ENCODE data around the gene BGN. TPM values are rescaled to one million over a fixed set of nuclear protein-coding genes. Genes with fewer than 3 reads are reported as not detected.

Gene BGN
- total RNA-seq, 8 experiments from 2014 or later = 0.08 to 105 (median 2.6) TPM; not detected in 1

GRCh38 chrX:153554519-153555167, 59.9 kb downstream of the BGN start:
- 0 to 59% (median 40%) methylated on average over 3 to 6 of the region's 17 CpGs; no CpG with 5 or more reads in 7 of the 10 experiments for WGBS, 10 experiments
- peak; percentile 65 to 90 (median 75) for ATAC-seq (replicated peaks in 6 of 8)
- Histone ChIP-seq H3K4me3 (no peak overlapping the region), H3K4me1 (replicated peaks in 1 of 2) (peaks cover 2 to 3% of the 10 kb centered on the region in 2 donors), H3K27ac (no peak overlapping the region)
- in situ Hi-C loops (cut with MboI; ENCODE audit: low pct_unique_long_range_greater_than_20kb in 2 of 9, low sequenced_read_pairs in 9 of 9, unreplicated experiment in 9 of 9) = loop anchor here in 2 of 9 experiments (25.0 kb wide), 1 partner anchor 108 kb away; the partner anchor contains the start of gene PNCK (in 2 of the 2)

GRCh38 chrX:153556767-153557166, 62.0 kb downstream of the BGN start:
- ATAC-seq (replicated peaks in 6 of 8) = no peak
- Histone ChIP-seq H3K4me3 (no peak overlapping the region), H3K27ac (no peak overlapping the region), H3K4me1 (replicated peaks in 1 of 2) (peaks cover 2 to 3% of the 10 kb centered on the region in 2 donors)
- 67% methylated on average over 1 of the region's 12 CpGs; no CpG with 5 or more reads in 9 of the 10 experiments for WGBS, 10 experiments
- in situ Hi-C loops (cut with MboI; ENCODE audit: low pct_unique_long_range_greater_than_20kb in 2 of 9, low sequenced_read_pairs in 9 of 9, unreplicated experiment in 9 of 9) = loop anchor here in 2 of 9 experiments (25.0 kb wide), 1 partner anchor 106 kb away; the partner anchor contains the start of gene PNCK (in 2 of the 2)

- no CpG with 5 or more reads among the region's 19 CpGs for WGBS, 10 experiments
- in situ Hi-C loops (cut with MboI; ENCODE audit: low pct_unique_long_range_greater_than_20kb in 2 of 9, low sequenced_read_pairs in 9 of 9, unreplicated experiment in 9 of 9) = loop anchor here in 2 of 9 experiments (25.0 kb wide), 1 partner anchor 105 kb away; the partner anchor contains the start of gene PNCK (in 2 of the 2)
- no peak overlapping the region for H3K27ac ChIP-seq
Observed at GRCh38 chrX:153557618-153558355, 63.0 kb downstream of the BGN start.

More at GRCh38 chrX:153557618-153558355, 63.0 kb downstream of the BGN start:
- ATAC-seq (replicated peaks in 6 of 8) = peak in 6 of 8 experiments; percentile 20 to 87 (median 78)
- Histone ChIP-seq H3K4me1 (replicated peaks in 1 of 2) (peaks cover 2 to 3% of the 10 kb centered on the region in 2 donors), H3K4me3 (no peak overlapping the region)

Other genes with a start within 250 kb of the BGN start
- gene PNMA6F, start 173.2 kb upstream of the BGN start, total RNA-seq = 1 to 10 TPM in 1 of 8 experiments, under 1 TPM in 6, not detected in 1; 0.04 to 1.2 (median 0.43) TPM
- 10 to 100 TPM in 1 of 8 experiments, 1 to 10 TPM in 7; 2.6 to 15.8 (median 6.3) TPM for gene ZNF275, start 160.8 kb upstream of the BGN start, total RNA-seq
- under 1 TPM in 6 of 8 experiments, not detected in 2; 0.05 to 0.87 (median 0.19) TPM for gene PNMA6E, start 93.6 kb upstream of the BGN start, total RNA-seq
- gene ZFP92, start 83.5 kb upstream of the BGN start, total RNA-seq = under 1 TPM in 5 of 8 experiments, not detected in 3; under 0.01 to 0.19 (median 0.04) TPM
- gene TREX2, start 48.9 kb upstream of the BGN start, total RNA-seq = under 1 TPM in 5 of 8 experiments, not detected in 3; 0.05 to 0.70 (median 0.38) TPM
- gene HAUS7, start 24.4 kb upstream of the BGN start, total RNA-seq = 10 to 100 TPM in 7 of 8 experiments, 1 to 10 TPM in 1; 8.5 to 28.6 (median 19.0) TPM
- 1 to 10 TPM in 2 of 8 experiments, under 1 TPM in 4, not detected in 2; 0.17 to 4.4 (median 0.66) TPM for gene ATP2B3, start 22.7 kb downstream of the BGN start, total RNA-seq
- 10 to 100 TPM; 11.2 to 18.8 (median 14.6) TPM for gene CCNQ, start 104.2 kb downstream of the BGN start, total RNA-seq
- 1 to 10 TPM in 2 of 8 experiments, under 1 TPM in 5, not detected in 1; 0.43 to 2.1 (median 0.77) TPM for gene DUSP9, start 152.2 kb downstream of the BGN start, total RNA-seq
- 10 to 100 TPM in 4 of 8 experiments, 1 to 10 TPM in 3, under 1 TPM in 1; 0.61 to 30.3 (median 10.6) TPM for gene PNCK, start 178.8 kb downstream of the BGN start, total RNA-seq
- 10 to 100 TPM in 7 of 8 experiments, 1 to 10 TPM in 1; 8.9 to 55.9 (median 38.7) TPM for gene SLC6A8, start 192.9 kb downstream of the BGN start, total RNA-seq
- 100 to 1,000 TPM in 3 of 8 experiments, 10 to 100 TPM in 5; 70.0 to 239 (median 86.4) TPM for gene BCAP31, start 229.4 kb downstream of the BGN start, total RNA-seq
- gene ABCD1, start 229.9 kb downstream of the BGN start, total RNA-seq = 1 to 10 TPM; 3.4 to 6.8 (median 3.6) TPM